Measurements from ENCODE around the gene PHF14. TPM values are rescaled to one million over a fixed set of nuclear protein-coding genes. Genes with fewer than 3 reads are reported as not detected.

The PHF14 gene
- total and polyA plus RNA-seq, 2 experiments from 2014 or later, result 72.0 to 87.9 TPM

DNA sequence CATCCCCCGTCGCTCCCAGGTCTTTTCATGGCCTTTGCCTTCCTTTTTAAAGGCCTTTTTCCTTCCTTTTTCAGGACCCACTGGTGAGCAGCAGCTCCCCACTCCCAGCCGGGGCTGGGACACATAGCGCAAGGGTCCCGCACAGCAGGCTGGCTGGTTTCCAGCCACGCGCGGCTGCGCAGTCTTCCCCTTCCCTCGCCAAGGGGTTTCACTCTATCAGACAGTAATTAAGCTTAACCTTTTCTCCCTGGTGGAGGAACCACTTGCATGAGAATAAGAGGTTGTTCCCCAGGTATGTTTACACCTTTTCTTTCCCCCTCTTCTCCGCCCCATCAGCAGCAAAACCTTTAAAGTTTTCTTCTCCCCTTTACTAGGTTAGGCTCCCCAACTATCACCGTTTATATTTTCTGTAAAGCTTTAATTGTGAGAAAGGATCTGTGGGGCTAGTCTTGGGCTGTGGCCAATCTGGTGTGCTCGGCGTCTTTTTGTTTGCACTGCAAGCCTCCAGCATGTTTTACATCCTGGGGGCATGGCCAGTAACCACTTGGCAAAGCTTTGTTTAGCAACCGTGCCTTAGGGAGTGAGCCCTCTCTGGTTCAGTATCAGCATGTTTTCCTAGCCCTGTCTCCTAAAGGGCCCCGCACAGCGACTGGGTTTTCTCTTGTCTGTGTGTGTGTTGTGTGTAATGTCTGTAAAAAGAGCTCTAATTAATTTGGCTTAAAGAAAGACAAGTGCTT, 219.6 kb downstream of the PHF14 start:
- no peaks in the 10 kb centered on the region for H3F3A ChIP-seq (replicated peaks; ENCODE audit: low read depth)
- H3K4me2 ChIP-seq, result peak overlapping the region; percentile 85
- H3K27ac ChIP-seq (ENCODE audit: low read depth), result peak overlapping the region; percentile 53; the same call in 1 of the 2 replicates
- H3K4me1 ChIP-seq (ENCODE audit: insufficient read depth), result peaks cover 31% of the 10 kb centered on the region
- H3K27me3 ChIP-seq (ENCODE audit: insufficient read depth), result peaks cover 40% of the 10 kb centered on the region
- H3K79me2 ChIP-seq (replicated peaks; ENCODE audit: insufficient read depth), result no peaks in the 10 kb centered on the region
- H2AFZ ChIP-seq, result peak overlapping the region; percentile 24
- H3K9me2 ChIP-seq (ENCODE audit: insufficient read depth), result no peaks in the 10 kb centered on the region
- peak; percentile 92 for ATAC-seq
- peak; percentile 81 for DNase-seq (ENCODE audit: low spot score)
- Mint-ChIP-seq H3K4me1 (peaks cover 58% of the 10 kb centered on the region), H3K36me3 (ENCODE audit: low read depth) (peaks cover 3% of the 10 kb centered on the region; the same call in 1 of the 3 replicates), H3K27me3 (ENCODE audit: insufficient read depth, low read depth, poor library complexity) (peaks cover 18% of the 10 kb centered on the region), H3K27ac (peak overlapping the region; percentile 95), H3K4me3 (peak overlapping the region; percentile 72), H3K9me3 (peaks cover 3% of the 10 kb centered on the region; the same call in 2 of the 3 replicates)
- peak overlapping the region; percentile 51 for H3K4me3 ChIP-seq
- H4K20me1 ChIP-seq (replicated peaks; ENCODE audit: insufficient read depth), result no peaks in the 10 kb centered on the region
- no peak for TF ChIP-seq STAT1 (IDR thresholded peaks at IDR 0.05; ENCODE audit: unreplicated experiment)
- no peak for TF ChIP-seq EZH2phosphoT487 (IDR thresholded peaks at IDR 0.05; ENCODE audit: unreplicated experiment)
- TF ChIP-seq, protein P1, sequence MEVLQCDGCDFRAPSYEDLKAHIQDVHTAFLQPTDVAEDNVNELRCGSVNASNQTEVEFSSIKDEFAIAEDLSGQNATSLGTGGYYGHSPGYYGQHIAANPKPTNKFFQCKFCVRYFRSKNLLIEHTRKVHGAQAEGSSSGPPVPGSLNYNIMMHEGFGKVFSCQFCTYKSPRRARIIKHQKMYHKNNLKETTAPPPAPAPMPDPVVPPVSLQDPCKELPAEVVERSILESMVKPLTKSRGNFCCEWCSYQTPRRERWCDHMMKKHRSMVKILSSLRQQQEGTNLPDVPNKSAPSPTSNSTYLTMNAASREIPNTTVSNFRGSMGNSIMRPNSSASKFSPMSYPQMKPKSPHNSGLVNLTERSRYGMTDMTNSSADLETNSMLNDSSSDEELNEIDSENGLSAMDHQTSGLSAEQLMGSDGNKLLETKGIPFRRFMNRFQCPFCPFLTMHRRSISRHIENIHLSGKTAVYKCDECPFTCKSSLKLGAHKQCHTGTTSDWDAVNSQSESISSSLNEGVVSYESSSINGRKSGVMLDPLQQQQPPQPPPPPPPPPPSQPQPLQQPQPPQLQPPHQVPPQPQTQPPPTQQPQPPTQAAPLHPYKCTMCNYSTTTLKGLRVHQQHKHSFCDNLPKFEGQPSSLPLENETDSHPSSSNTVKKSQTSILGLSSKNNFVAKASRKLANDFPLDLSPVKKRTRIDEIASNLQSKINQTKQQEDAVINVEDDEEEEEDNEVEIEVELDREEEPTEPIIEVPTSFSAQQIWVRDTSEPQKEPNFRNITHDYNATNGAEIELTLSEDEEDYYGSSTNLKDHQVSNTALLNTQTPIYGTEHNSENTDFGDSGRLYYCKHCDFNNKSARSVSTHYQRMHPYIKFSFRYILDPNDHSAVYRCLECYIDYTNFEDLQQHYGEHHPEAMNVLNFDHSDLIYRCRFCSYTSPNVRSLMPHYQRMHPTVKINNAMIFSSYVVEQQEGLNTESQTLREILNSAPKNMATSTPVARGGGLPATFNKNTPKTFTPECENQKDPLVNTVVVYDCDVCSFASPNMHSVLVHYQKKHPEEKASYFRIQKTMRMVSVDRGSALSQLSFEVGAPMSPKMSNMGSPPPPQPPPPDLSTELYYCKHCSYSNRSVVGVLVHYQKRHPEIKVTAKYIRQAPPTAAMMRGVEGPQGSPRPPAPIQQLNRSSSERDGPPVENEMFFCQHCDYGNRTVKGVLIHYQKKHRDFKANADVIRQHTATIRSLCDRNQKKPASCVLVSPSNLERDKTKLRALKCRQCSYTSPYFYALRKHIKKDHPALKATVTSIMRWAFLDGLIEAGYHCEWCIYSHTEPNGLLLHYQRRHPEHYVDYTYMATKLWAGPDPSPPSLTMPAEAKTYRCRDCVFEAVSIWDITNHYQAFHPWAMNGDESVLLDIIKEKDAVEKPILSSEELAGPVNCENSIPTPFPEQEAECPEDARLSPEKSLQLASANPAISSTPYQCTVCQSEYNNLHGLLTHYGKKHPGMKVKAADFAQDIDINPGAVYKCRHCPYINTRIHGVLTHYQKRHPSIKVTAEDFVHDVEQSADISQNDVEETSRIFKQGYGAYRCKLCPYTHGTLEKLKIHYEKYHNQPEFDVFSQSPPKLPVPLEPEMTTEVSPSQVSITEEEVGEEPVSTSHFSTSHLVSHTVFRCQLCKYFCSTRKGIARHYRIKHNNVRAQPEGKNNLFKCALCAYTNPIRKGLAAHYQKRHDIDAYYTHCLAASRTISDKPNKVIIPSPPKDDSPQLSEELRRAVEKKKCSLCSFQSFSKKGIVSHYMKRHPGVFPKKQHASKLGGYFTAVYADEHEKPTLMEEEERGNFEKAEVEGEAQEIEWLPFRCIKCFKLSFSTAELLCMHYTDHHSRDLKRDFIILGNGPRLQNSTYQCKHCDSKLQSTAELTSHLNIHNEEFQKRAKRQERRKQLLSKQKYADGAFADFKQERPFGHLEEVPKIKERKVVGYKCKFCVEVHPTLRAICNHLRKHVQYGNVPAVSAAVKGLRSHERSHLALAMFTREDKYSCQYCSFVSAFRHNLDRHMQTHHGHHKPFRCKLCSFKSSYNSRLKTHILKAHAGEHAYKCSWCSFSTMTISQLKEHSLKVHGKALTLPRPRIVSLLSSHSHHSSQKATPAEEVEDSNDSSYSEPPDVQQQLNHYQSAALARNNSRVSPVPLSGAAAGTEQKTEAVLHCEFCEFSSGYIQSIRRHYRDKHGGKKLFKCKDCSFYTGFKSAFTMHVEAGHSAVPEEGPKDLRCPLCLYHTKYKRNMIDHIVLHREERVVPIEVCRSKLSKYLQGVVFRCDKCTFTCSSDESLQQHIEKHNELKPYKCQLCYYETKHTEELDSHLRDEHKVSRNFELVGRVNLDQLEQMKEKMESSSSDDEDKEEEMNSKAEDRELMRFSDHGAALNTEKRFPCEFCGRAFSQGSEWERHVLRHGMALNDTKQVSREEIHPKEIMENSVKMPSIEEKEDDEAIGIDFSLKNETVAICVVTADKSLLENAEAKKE (CRISPR knock-in tag; IDR thresholded peaks at IDR 0.05), result no peak
- 0 out of 2 replicates have a peak, but pooled peaks have one; percentile 7 for TF ChIP-seq NANOG (IDR thresholded peaks at IDR 0.05; ENCODE audit: borderline replicate concordance)
- no peaks in the 10 kb centered on the region for H3K36me3 ChIP-seq (ENCODE audit: insufficient read depth)

DNA sequence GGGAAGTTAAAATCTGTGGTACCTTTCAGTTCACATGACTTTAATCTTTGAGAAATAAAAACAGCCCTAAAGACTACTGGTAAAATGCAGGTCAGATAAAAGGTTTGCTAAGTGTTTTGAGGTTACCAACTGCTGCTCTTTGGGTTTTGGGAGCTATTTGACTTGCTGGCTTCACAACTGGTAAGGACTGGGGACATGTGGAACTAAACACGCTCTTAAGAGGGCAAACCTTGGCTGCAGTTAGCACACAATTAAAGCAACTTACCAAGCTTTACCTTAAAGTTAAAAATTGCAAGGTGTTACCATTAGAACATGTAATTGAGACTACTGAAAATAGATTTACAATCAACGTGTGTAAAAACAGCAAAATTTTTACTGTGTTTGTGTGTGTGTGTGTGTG, 220.2 kb downstream of the PHF14 start:
- H3K4me1 ChIP-seq (ENCODE audit: insufficient read depth), result peaks cover 31% of the 10 kb centered on the region
- H3K27me3 ChIP-seq (ENCODE audit: insufficient read depth), result peaks cover 34% of the 10 kb centered on the region
- peak overlapping the region; percentile 95 for H3K27ac Mint-ChIP-seq
- H3K4me3 Mint-ChIP-seq, result peak overlapping the region; percentile 72
- peaks cover 3% of the 10 kb centered on the region; the same call in 2 of the 3 replicates for H3K9me3 Mint-ChIP-seq
- H3K4me2 ChIP-seq, result peak overlapping the region; percentile 85
- peak overlapping the region; percentile 24; the same call in 1 of the 2 replicates for H2AFZ ChIP-seq
- peak overlapping the region; percentile 51 for H3K4me3 ChIP-seq
- no peak for ATAC-seq
- no peaks in the 10 kb centered on the region for H3F3A ChIP-seq (replicated peaks; ENCODE audit: low read depth)
- H3K36me3 Mint-ChIP-seq (ENCODE audit: low read depth), result peaks cover 2% of the 10 kb centered on the region; the same call in 1 of the 3 replicates
- no peaks in the 10 kb centered on the region for H4K20me1 ChIP-seq (replicated peaks; ENCODE audit: insufficient read depth)
- no peak for DNase-seq (ENCODE audit: low spot score)
- H3K36me3 ChIP-seq (ENCODE audit: insufficient read depth), result no peaks in the 10 kb centered on the region
- peaks cover 14% of the 10 kb centered on the region for H3K27me3 Mint-ChIP-seq (ENCODE audit: insufficient read depth, low read depth, poor library complexity)
- H3K4me1 Mint-ChIP-seq, result peaks cover 56% of the 10 kb centered on the region
- no peaks in the 10 kb centered on the region for H3K79me2 ChIP-seq (replicated peaks; ENCODE audit: insufficient read depth)
- peak overlapping the region; percentile 53; the same call in 1 of the 2 replicates for H3K27ac ChIP-seq (ENCODE audit: low read depth)
- no peaks in the 10 kb centered on the region for H3K9me2 ChIP-seq (ENCODE audit: insufficient read depth)
- TF ChIP-seq ZNF331 (CRISPR knock-in tag; IDR thresholded peaks at IDR 0.05; ENCODE audit: low read depth), result no peak
- TF ChIP-seq, protein P2, sequence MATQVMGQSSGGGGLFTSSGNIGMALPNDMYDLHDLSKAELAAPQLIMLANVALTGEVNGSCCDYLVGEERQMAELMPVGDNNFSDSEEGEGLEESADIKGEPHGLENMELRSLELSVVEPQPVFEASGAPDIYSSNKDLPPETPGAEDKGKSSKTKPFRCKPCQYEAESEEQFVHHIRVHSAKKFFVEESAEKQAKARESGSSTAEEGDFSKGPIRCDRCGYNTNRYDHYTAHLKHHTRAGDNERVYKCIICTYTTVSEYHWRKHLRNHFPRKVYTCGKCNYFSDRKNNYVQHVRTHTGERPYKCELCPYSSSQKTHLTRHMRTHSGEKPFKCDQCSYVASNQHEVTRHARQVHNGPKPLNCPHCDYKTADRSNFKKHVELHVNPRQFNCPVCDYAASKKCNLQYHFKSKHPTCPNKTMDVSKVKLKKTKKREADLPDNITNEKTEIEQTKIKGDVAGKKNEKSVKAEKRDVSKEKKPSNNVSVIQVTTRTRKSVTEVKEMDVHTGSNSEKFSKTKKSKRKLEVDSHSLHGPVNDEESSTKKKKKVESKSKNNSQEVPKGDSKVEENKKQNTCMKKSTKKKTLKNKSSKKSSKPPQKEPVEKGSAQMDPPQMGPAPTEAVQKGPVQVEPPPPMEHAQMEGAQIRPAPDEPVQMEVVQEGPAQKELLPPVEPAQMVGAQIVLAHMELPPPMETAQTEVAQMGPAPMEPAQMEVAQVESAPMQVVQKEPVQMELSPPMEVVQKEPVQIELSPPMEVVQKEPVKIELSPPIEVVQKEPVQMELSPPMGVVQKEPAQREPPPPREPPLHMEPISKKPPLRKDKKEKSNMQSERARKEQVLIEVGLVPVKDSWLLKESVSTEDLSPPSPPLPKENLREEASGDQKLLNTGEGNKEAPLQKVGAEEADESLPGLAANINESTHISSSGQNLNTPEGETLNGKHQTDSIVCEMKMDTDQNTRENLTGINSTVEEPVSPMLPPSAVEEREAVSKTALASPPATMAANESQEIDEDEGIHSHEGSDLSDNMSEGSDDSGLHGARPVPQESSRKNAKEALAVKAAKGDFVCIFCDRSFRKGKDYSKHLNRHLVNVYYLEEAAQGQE (IDR thresholded peaks at IDR 0.05; ENCODE audit: unreplicated experiment), result no peak
- TF ChIP-seq, protein P3, sequence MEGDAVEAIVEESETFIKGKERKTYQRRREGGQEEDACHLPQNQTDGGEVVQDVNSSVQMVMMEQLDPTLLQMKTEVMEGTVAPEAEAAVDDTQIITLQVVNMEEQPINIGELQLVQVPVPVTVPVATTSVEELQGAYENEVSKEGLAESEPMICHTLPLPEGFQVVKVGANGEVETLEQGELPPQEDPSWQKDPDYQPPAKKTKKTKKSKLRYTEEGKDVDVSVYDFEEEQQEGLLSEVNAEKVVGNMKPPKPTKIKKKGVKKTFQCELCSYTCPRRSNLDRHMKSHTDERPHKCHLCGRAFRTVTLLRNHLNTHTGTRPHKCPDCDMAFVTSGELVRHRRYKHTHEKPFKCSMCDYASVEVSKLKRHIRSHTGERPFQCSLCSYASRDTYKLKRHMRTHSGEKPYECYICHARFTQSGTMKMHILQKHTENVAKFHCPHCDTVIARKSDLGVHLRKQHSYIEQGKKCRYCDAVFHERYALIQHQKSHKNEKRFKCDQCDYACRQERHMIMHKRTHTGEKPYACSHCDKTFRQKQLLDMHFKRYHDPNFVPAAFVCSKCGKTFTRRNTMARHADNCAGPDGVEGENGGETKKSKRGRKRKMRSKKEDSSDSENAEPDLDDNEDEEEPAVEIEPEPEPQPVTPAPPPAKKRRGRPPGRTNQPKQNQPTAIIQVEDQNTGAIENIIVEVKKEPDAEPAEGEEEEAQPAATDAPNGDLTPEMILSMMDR (conservative IDR thresholded peaks at IDR 0.05; ENCODE audit: low read depth in 2 of 2), result no peak
